ENCODE data around the gene TNK2. TPM values are rescaled to one million over a fixed set of nuclear protein-coding genes. Genes with fewer than 3 reads are reported as not detected.
"Not testable (repeated sequence)": the region's sequence is repeated elsewhere in the genome, so short reads cannot be mapped to it uniquely, and the experiment has no call there.

The TNK2 gene
- total and polyA plus RNA-seq, 2 donors (not counting 3 experiments of a cell fraction or from before 2014, with no cell fraction given), result 18.6 to 71.6 TPM

GRCh38 chr3:195950164-195950563 is 41.8 kb upstream of the TNK2 start:
- H3K36me3 ChIP-seq (ENCODE audit: control insufficient read depth in 2 of 2, extremely low read depth in 1 of 2, insufficient read depth in 2 of 2, low read length in 2 of 2); H3K4me1 ChIP-seq (ENCODE audit: control insufficient read depth, extremely low read depth, insufficient read depth, low read length); H4K20me1 ChIP-seq (replicated peaks; ENCODE audit: control insufficient read depth, extremely low read depth, insufficient read depth, low read length); H3K9me1 ChIP-seq (replicated peaks; ENCODE audit: control insufficient read depth, extremely low read depth, insufficient read depth, low read length); H3K9me3 ChIP-seq (replicated peaks; ENCODE audit: control insufficient read depth, insufficient read depth, low read length); H3K9ac ChIP-seq (replicated peaks; ENCODE audit: extremely low read depth, insufficient read depth, low read length); POLR2A ChIA-PET; H3K27me3 ChIP-seq (ENCODE audit: control insufficient read depth in 2 of 2, insufficient read depth in 2 of 2, low read length in 2 of 2); H3K27ac ChIP-seq (ENCODE audit: insufficient read depth, low read depth, low read length); intact Hi-C loops (cut with micrococcal nuclease); dilution Hi-C loops (cut with MboI; ENCODE audit: extremely low pct_ligation_motif_present, low sequenced_read_pairs); CTCF ChIA-PET; H3K4me3 ChIP-seq (replicated peaks in 1 of 3; ENCODE audit: insufficient read depth in 1 of 3, low read depth in 1 of 3, low read length in 3 of 3); H2AFZ ChIP-seq (ENCODE audit: low read depth, low read length); H3K4me2 ChIP-seq (ENCODE audit: insufficient read depth, low read length); FAIRE-seq; BruUV-seq (replicated peaks); DNase-seq (ENCODE audit: low read depth, low spot score); H3K79me2 ChIP-seq (ENCODE audit: control insufficient read depth, insufficient read depth, low read length): not testable (repeated sequence)

GRCh38 chr3:195946910-195947699 is 38.8 kb upstream of the TNK2 start:
- dilution Hi-C loops (cut with MboI; ENCODE audit: extremely low pct_ligation_motif_present, low sequenced_read_pairs); H3K9me1 ChIP-seq (replicated peaks; ENCODE audit: control insufficient read depth, extremely low read depth, insufficient read depth, low read length); H3K4me2 ChIP-seq (ENCODE audit: insufficient read depth, low read length); H3K4me3 ChIP-seq (replicated peaks in 1 of 3; ENCODE audit: insufficient read depth in 1 of 3, low read depth in 1 of 3, low read length in 3 of 3); DNase-seq (ENCODE audit: low read depth, low spot score); H3K27ac ChIP-seq (ENCODE audit: insufficient read depth, low read depth, low read length); FAIRE-seq; H3K79me2 ChIP-seq (ENCODE audit: control insufficient read depth, insufficient read depth, low read length); H4K20me1 ChIP-seq (replicated peaks; ENCODE audit: control insufficient read depth, extremely low read depth, insufficient read depth, low read length); H3K9me3 ChIP-seq (replicated peaks; ENCODE audit: control insufficient read depth, insufficient read depth, low read length); H2AFZ ChIP-seq (ENCODE audit: low read depth, low read length); intact Hi-C loops (cut with micrococcal nuclease); H3K4me1 ChIP-seq (ENCODE audit: control insufficient read depth, extremely low read depth, insufficient read depth, low read length); H3K27me3 ChIP-seq (ENCODE audit: control insufficient read depth in 2 of 2, insufficient read depth in 2 of 2, low read length in 2 of 2); H3K36me3 ChIP-seq (ENCODE audit: control insufficient read depth in 2 of 2, extremely low read depth in 1 of 2, insufficient read depth in 2 of 2, low read length in 2 of 2); BruUV-seq (replicated peaks); CTCF ChIA-PET; H3K9ac ChIP-seq (replicated peaks; ENCODE audit: extremely low read depth, insufficient read depth, low read length): not testable (repeated sequence)
- POLR2A ChIA-PET, result interaction anchor here (0.7 kb wide), 1 partner anchor 924 kb away, joined by 6 read pairs; no protein-coding TSS in a partner anchor

- DNase-seq (ENCODE audit: low read depth, low spot score); H3K9ac ChIP-seq (replicated peaks; ENCODE audit: extremely low read depth, insufficient read depth, low read length); intact Hi-C loops (cut with micrococcal nuclease); H3K79me2 ChIP-seq (ENCODE audit: control insufficient read depth, insufficient read depth, low read length); H3K4me1 ChIP-seq (ENCODE audit: control insufficient read depth, extremely low read depth, insufficient read depth, low read length); H3K9me3 ChIP-seq (replicated peaks; ENCODE audit: control insufficient read depth, insufficient read depth, low read length); H3K36me3 ChIP-seq (ENCODE audit: control insufficient read depth in 2 of 2, extremely low read depth in 1 of 2, insufficient read depth in 2 of 2, low read length in 2 of 2); H3K27ac ChIP-seq (ENCODE audit: insufficient read depth, low read depth, low read length); H3K27me3 ChIP-seq (ENCODE audit: control insufficient read depth in 2 of 2, insufficient read depth in 2 of 2, low read length in 2 of 2); H3K4me3 ChIP-seq (replicated peaks in 1 of 3; ENCODE audit: insufficient read depth in 1 of 3, low read depth in 1 of 3, low read length in 3 of 3); H3K9me1 ChIP-seq (replicated peaks; ENCODE audit: control insufficient read depth, extremely low read depth, insufficient read depth, low read length); H2AFZ ChIP-seq (ENCODE audit: low read depth, low read length); POLR2A ChIA-PET; FAIRE-seq; dilution Hi-C loops (cut with MboI; ENCODE audit: extremely low pct_ligation_motif_present, low sequenced_read_pairs); H4K20me1 ChIP-seq (replicated peaks; ENCODE audit: control insufficient read depth, extremely low read depth, insufficient read depth, low read length); H3K4me2 ChIP-seq (ENCODE audit: insufficient read depth, low read length); BruUV-seq (replicated peaks): not testable (repeated sequence)
- CTCF ChIA-PET, result interaction anchor here (0.9 to 1.2 kb wide), 3 partner anchors 58 to 82 kb away, joined by 3 to 9 read pairs (median 3); no protein-coding TSS in a partner anchor
These were observed 33.0 kb upstream of the TNK2 start for GRCh38 chr3:195941265-195941815.

GRCh38 chr3:195940806-195941205 is 32.5 kb upstream of the TNK2 start:
- H3K4me1 ChIP-seq (ENCODE audit: control insufficient read depth, extremely low read depth, insufficient read depth, low read length); FAIRE-seq; H3K9me3 ChIP-seq (replicated peaks; ENCODE audit: control insufficient read depth, insufficient read depth, low read length); H3K4me2 ChIP-seq (ENCODE audit: insufficient read depth, low read length); H3K9ac ChIP-seq (replicated peaks; ENCODE audit: extremely low read depth, insufficient read depth, low read length); H4K20me1 ChIP-seq (replicated peaks; ENCODE audit: control insufficient read depth, extremely low read depth, insufficient read depth, low read length); H2AFZ ChIP-seq (ENCODE audit: low read depth, low read length); POLR2A ChIA-PET; DNase-seq (ENCODE audit: low read depth, low spot score); H3K4me3 ChIP-seq (replicated peaks in 1 of 3; ENCODE audit: insufficient read depth in 1 of 3, low read depth in 1 of 3, low read length in 3 of 3); H3K9me1 ChIP-seq (replicated peaks; ENCODE audit: control insufficient read depth, extremely low read depth, insufficient read depth, low read length); BruUV-seq (replicated peaks); H3K27me3 ChIP-seq (ENCODE audit: control insufficient read depth in 2 of 2, insufficient read depth in 2 of 2, low read length in 2 of 2); intact Hi-C loops (cut with micrococcal nuclease); H3K79me2 ChIP-seq (ENCODE audit: control insufficient read depth, insufficient read depth, low read length); H3K27ac ChIP-seq (ENCODE audit: insufficient read depth, low read depth, low read length); H3K36me3 ChIP-seq (ENCODE audit: control insufficient read depth in 2 of 2, extremely low read depth in 1 of 2, insufficient read depth in 2 of 2, low read length in 2 of 2); dilution Hi-C loops (cut with MboI; ENCODE audit: extremely low pct_ligation_motif_present, low sequenced_read_pairs): not testable (repeated sequence)
- CTCF ChIA-PET, result interaction anchor here (1.1 to 1.3 kb wide), 3 partner anchors 58 to 81 kb away, joined by 3 to 9 read pairs (median 3); no protein-coding TSS in a partner anchor

Measured in endothelial cell of umbilical vein (primary cell).